Measurements from ENCODE around the gene SDHA.
"Not testable (repeated sequence)": the region's sequence is repeated elsewhere in the genome, so short reads cannot be mapped to it uniquely, and the experiment has no call there.

SDHA gene

DNA sequence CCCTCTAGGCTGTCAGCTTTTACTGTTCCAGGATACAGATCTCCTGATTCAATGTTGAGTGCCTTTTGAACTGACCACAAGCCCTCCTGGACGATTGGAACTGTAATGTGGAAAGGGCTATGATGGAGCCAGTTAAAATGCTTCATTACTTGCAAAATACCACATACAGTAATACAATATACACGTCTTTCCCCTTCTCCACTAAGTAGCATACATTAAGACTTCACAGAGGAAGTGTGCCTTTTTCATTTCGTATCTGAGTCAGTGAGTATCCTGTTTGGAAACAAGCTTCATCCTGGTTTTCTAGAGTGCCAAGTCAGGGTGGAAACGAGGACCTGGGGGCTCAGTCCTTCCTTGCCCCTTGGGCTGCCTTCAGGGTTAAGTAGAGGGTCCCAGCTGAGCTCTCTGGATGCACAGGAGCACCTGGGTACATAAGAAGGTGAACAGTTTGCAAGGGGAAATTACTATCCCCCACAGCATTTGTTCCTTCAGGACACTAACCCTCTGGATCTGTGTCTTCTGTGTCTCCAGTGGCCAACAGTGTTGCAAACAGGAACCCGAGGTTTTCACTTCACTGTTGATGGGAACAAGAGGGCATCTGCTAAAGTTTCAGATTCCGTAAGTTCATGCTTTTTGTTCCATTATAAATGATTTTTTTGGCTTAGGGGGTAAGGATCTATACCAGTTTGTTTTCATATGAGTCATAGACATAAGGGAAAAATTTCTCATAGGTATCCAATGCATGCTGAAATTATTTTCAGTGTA, 5.0 kb downstream of the SDHA start:
- not testable (repeated sequence) for DNase-seq

GRCh38 chr5:223791-224190, 5.7 kb downstream of the SDHA start:
- no peak for DNase-seq

- DNase-seq: no peak
Observed at GRCh38 chr5:225334-225733, 7.2 kb downstream of the SDHA start.

- DNase-seq: not testable (repeated sequence)
Observed at GRCh38 chr5:227375-227774, 9.3 kb downstream of the SDHA start.

- DNase-seq: no peak
Observed at GRCh38 chr5:228886-229285, 10.8 kb downstream of the SDHA start.

GRCh38 chr5:230711-231110, 12.6 kb downstream of the SDHA start:
- DNase-seq: no peak

GRCh38 chr5:231661-232060, 13.5 kb downstream of the SDHA start:
- DNase-seq: no peak

- not testable (repeated sequence) for DNase-seq
Observed at GRCh38 chr5:233426-233825, 15.3 kb downstream of the SDHA start.

DNA sequence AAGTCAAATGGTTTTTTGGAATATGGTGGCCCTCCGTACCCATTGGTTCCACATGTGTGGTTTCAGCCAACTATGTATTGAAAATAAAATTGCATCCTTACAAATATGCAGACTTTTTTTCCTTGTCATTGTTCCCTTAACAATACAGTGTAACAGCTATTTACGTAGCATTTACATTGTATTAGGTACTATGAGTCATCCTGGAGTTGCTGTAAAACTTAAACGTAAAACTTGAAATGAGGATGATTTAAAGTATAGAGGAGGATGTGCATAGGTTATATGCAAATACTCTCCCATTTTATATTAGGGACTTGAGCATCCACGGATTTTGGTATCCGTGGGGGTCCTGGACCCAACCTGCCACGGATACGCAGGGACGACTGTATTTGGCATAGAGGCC, 16.3 kb downstream of the SDHA start:
- no peak for DNase-seq

DNA sequence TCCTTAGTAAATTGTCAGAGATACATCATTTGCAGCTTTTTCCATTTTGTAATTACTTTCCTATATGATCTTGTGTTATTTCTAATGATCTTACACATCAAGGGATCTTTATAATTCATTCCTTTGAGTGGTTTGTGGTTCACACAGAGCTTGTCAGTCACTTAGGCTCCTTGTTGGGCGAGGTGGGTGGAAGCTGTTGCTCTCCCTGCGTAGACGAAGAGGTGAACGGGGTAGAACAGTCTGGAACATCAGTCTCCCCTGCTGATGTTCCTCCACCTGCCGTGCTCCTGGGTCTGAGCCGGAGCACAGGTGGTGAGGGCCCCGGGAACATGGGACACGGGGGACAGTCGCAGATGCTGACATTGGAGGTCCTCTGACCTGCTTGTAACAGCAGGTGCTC, 17.4 kb downstream of the SDHA start:
- DNase-seq: not testable (repeated sequence)

- DNase-seq: not testable (repeated sequence)
Observed at GRCh38 chr5:237931-238330, 19.8 kb downstream of the SDHA start.

DNA sequence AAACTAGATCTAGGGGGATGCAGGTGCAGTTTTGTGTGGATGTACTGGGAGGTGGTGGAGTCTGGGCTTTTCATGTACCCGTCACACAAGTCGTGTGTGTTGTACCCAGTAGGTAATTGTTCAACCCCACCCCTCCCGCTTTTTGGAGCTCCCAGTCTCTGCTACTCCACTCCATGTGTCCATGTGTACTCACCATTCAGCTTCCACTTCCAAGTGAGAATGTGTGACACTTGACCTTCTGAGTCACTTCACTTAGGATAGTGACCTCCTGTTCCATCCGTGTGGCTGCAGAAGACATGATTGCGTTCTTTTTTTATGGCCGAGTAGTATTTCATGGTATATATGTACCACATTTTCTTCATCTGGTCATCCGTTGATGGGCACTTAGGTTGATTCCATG, 22.4 kb downstream of the SDHA start:
- not testable (repeated sequence) for DNase-seq

GRCh38 chr5:241045-241669, 23.0 kb downstream of the SDHA start:
- not testable (repeated sequence) for DNase-seq

DNA sequence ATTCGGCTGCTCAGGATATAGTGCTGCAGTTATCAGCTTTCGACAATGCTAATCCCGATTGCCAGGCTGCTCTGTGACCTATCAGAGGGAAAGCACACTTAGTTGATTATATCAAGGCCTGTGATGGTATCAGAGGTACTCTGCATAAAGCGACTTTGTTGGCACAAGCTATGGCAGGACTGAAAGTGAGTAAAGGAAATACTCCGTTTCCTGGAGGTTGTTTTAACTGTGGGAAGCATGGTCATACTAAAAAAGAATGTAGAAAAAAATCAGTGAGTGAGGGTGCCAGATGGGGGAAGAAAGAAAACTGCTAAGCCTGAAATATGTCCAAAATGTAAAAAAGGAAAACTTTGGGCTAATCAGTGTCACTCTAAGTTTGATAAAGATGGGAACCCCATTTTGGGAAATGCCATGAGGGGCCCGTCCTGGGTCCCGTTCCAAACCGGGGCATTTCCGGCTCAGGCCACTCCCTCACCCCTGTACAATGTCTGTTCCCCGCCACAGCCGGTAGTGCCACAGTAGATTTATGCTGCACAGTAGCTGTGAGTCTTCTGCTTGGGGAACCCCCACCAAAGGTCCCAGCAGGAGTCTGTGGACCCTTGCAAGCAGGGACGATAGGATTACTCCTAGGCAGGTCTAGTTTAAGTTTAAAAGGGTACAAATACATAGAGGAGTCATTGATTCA, 25.7 kb downstream of the SDHA start:
- not testable (repeated sequence) for DNase-seq

GRCh38 chr5:245717-246116, 27.6 kb downstream of the SDHA start:
- not testable (repeated sequence) for DNase-seq

DNA sequence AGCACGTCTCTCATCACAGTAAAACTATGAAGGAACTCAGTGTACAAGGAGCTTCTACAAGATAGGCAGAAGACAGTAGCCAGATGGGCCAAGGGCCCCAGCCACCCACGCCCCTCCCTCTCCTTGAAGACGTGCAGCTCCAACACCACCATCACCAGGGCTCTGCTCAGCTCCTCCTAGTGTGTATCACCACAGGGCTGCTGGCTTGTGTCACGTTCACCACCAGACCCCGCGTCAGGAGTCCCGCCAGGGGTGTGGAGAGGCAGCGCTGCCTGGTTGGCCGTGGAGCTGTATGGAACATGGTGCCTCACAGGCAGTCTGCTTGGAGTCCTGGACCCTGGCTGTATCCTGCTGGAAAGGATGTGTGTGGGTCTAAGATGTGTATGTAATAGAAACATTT, 32.3 kb downstream of the SDHA start:
- DNase-seq: not testable (repeated sequence)

DNA sequence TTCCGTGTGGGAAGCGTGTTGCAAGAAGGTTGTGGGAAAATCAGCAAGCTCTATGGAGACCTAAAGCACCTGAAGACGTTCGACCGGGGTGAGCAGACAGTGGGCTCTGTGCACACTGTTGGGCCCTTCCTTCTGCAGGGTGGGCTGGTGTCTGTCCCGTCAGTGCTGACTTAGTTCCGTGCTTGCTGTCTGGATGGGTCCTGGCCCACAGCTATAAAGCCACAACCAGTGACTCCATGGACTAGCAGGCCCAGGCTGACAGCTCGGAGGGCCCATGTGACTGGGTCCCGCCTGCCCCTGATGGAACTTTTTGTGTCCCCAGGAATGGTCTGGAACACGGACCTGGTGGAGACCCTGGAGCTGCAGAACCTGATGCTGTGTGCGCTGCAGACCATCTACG, 32.9 kb downstream of the SDHA start:
- DNase-seq: not testable (repeated sequence)

DNA sequence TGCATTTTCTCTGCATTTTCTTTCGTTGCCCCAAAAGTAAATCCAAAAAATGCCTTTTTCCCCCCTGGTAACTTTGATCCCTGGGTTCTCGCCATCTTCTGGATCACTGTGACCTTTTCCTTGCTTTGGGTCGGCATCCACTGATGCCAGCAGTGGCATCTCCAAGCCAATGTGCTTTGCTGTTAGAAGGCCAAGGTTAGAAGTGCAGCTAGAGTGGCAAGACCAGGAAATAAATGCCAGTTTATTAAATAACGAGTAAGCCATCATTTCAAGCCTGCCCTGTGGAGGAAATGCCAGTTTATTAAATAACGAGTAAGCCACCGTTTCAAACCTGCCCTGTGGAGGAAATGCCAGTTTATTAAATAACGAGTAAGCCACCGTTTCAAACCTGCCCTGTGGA, 33.4 kb downstream of the SDHA start:
- not testable (repeated sequence) for DNase-seq

- DNase-seq: not testable (repeated sequence)
Observed at GRCh38 chr5:251975-252374, 33.9 kb downstream of the SDHA start.

GRCh38 chr5:252546-252945, 34.4 kb downstream of the SDHA start:
- DNase-seq: no peak

DNA sequence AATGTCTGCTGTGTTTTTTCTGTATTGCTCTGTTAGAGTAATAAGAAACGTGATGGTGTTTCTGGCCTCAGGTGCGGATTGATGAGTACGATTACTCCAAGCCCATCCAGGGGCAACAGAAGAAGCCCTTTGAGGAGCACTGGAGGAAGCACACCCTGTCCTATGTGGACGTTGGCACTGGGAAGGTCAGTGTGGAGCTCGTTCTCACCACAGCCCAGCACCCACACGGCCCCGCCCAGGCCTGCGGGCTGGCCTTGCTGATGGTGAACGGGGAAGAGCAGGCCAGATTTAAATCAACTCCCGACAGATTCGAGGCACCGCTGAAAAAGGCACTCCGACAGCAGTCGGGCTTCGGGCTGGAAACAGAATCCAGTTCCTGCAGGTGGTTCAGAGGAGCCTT, 36.2 kb downstream of the SDHA start:
- not testable (repeated sequence) for DNase-seq

GRCh38 chr5:255116-255515, 37.0 kb downstream of the SDHA start:
- not testable (repeated sequence) for DNase-seq

GRCh38 chr5:256347-256746, 38.2 kb downstream of the SDHA start:
- not testable (repeated sequence) for DNase-seq

- DNase-seq: no peak
Observed at GRCh38 chr5:257148-257547, 39.0 kb downstream of the SDHA start.

Measured in CD4-positive, alpha-beta T cell treated with Interleukin-4 for 1 hour (primary cell).